Measurements from ENCODE around the gene STK11. TPM values are rescaled to one million over a fixed set of nuclear protein-coding genes. Genes with fewer than 3 reads are reported as not detected.
A peak's percentile ranks its signal among the peaks of the same experiment; 100 is the strongest.
"Not testable (repeated sequence)": the region's sequence is repeated elsewhere in the genome, so short reads cannot be mapped to it uniquely, and the experiment has no call there.

STK11 gene
- total RNA-seq, 5 donors from 2014 or later (not counting 1 experiment from before 2014, with no cell fraction given): 70.2 to 115 (median 99.5) TPM

DNA sequence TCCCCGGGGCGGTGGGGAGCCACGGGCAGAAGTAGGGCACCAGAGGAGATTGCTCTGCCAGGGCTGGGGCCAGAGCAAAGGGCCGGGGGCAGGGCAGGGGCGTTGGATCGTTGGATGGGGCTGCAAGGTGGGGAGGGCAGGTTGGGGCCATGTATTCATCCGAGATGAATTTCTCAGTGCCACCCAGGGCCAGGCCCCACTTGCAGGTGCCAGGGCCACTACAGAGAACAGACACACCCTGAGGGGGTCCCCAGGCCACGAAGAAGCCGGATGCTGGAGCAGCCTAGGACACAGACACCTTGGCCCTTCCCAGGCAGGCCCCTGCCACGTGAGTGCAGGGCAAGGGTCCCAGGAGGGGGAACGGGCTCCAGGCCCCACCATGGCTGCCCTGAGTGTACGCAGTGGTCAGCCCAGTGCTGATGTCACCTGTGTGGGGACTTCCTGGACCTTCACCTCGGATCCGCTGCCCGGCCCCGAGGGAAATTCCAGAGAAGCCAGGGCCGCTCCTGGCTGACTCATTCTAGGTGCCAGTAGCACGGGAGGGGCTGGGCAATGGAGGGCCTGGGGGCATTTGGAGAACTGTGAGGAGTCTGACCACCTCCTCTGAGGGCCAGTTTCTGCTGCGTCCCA lies 21.9 kb upstream of the STK11 start:
- H3K27ac Mint-ChIP-seq: no peak overlapping the region
- no peaks in the 10 kb centered on the region for H3K36me3 Mint-ChIP-seq
- H3K4me3 ChIP-seq (ENCODE audit: control insufficient read depth in 1 of 2, extremely low read depth in 1 of 2, low read length in 1 of 2): no peak overlapping the region
- ChIA-PET CTCF (no interaction called here), POLR2A (no interaction called here)
- H3K9me3 ChIP-seq: no peaks in the 10 kb centered on the region
- WGBS (ENCODE audit: insufficient coverage): 74% methylated on average over 19 of the region's 19 CpGs
- no peaks in the 10 kb centered on the region for H3K9me3 Mint-ChIP-seq
- H3K27me3 Mint-ChIP-seq: peaks cover 0 to 8% of the 10 kb centered on the region in 2 donors
- H3K4me1 Mint-ChIP-seq: peaks cover 5 to 24% (median 12%) of the 10 kb centered on the region in 3 donors
- peaks cover 0 to 9% of the 10 kb centered on the region in 2 experiments for H3K4me1 ChIP-seq (ENCODE audit: control insufficient read depth in 1 of 2, extremely low read depth in 1 of 2, insufficient read depth in 2 of 2, low read length in 2 of 2)
- no peak for ATAC-seq (replicated peaks in 1 of 4)
- DNase-seq: no peak
- H3K36me3 ChIP-seq (ENCODE audit: control insufficient read depth in 2 of 2, extremely low read depth in 1 of 2, insufficient read depth in 1 of 2, low read length in 1 of 2): no peaks in the 10 kb centered on the region
- no peak overlapping the region for H3K4me3 Mint-ChIP-seq
- peaks cover 0 to 26% of the 10 kb centered on the region in 2 experiments for H3K27me3 ChIP-seq (replicated peaks in 1 of 2; ENCODE audit: control insufficient read depth in 2 of 2, extremely low read depth in 1 of 2, insufficient read depth in 2 of 2, low read length in 1 of 2)
- H3K27ac ChIP-seq (ENCODE audit: low read length): no peak overlapping the region

- Mint-ChIP-seq H3K36me3 (no peaks in the 10 kb centered on the region), H3K27ac (peak overlapping the region; percentile 90 to 92), H3K27me3 (no peaks in the 10 kb centered on the region), H3K9me3 (no peaks in the 10 kb centered on the region), H3K4me1 (peaks cover 19 to 25% (median 25%) of the 10 kb centered on the region in 3 donors), H3K4me3 (peak overlapping the region in 1 of 3 donors; percentile 25)
- ATAC-seq (replicated peaks in 1 of 4) (peak; percentile 34 to 82 (median 64)), DNase-seq (peak in 8 of 35 experiments; percentile 20 to 60 (median 46))
- ChIA-PET CTCF (no interaction called here), POLR2A (no interaction called here)
- WGBS (ENCODE audit: insufficient coverage): 50% methylated on average over 7 of the region's 9 CpGs
- peak overlapping the region; percentile 34 for H3K27ac ChIP-seq (ENCODE audit: low read length)
- H3K9me3 ChIP-seq: no peaks in the 10 kb centered on the region
- no peak overlapping the region for H3K4me3 ChIP-seq (ENCODE audit: control insufficient read depth in 1 of 2, extremely low read depth in 1 of 2, low read length in 1 of 2)
- H3K27me3 ChIP-seq (replicated peaks in 1 of 2; ENCODE audit: control insufficient read depth in 2 of 2, extremely low read depth in 1 of 2, insufficient read depth in 2 of 2, low read length in 1 of 2): no peaks in the 10 kb centered on the region
- H3K4me1 ChIP-seq (ENCODE audit: control insufficient read depth in 1 of 2, extremely low read depth in 1 of 2, insufficient read depth in 2 of 2, low read length in 2 of 2): peaks cover 11 to 44% of the 10 kb centered on the region in 2 experiments
- no peaks in the 10 kb centered on the region for H3K36me3 ChIP-seq (ENCODE audit: control insufficient read depth in 2 of 2, extremely low read depth in 1 of 2, insufficient read depth in 1 of 2, low read length in 1 of 2)
Observed at GRCh38 chr19:1189419-1189818, 16.2 kb upstream of the STK11 start.

GRCh38 chr19:1199531-1199930 lies 6.0 kb upstream of the STK11 start:
- no peaks in the 10 kb centered on the region for H3K27me3 Mint-ChIP-seq
- 95% methylated on average over 10 of the region's 10 CpGs for WGBS (ENCODE audit: insufficient coverage)
- CTCF ChIA-PET: interaction anchor here in 1 of 2 donors (0.7 kb wide), 1 partner anchor 88 kb away, joined by 3 read pairs; no protein-coding TSS in a partner anchor

GRCh38 chr19:1200614-1201013 lies 5.0 kb upstream of the STK11 start:
- H3K27ac Mint-ChIP-seq; H3K9me3 ChIP-seq; H3K36me3 ChIP-seq (ENCODE audit: control insufficient read depth in 2 of 2, extremely low read depth in 1 of 2, insufficient read depth in 1 of 2, low read length in 1 of 2); DNase-seq; H3K27me3 Mint-ChIP-seq; H3K9me3 Mint-ChIP-seq; H3K27me3 ChIP-seq (replicated peaks in 1 of 2; ENCODE audit: control insufficient read depth in 2 of 2, extremely low read depth in 1 of 2, insufficient read depth in 2 of 2, low read length in 1 of 2); H3K4me3 Mint-ChIP-seq; POLR2A ChIA-PET; H3K27ac ChIP-seq (ENCODE audit: low read length); H3K4me3 ChIP-seq (ENCODE audit: control insufficient read depth in 1 of 2, extremely low read depth in 1 of 2, low read length in 1 of 2); ATAC-seq (replicated peaks in 1 of 4); H3K36me3 Mint-ChIP-seq; CTCF ChIA-PET: not testable (repeated sequence)
- peaks cover 11 to 24% of the 10 kb centered on the region in 2 experiments for H3K4me1 ChIP-seq (ENCODE audit: control insufficient read depth in 1 of 2, extremely low read depth in 1 of 2, insufficient read depth in 2 of 2, low read length in 2 of 2)
- no CpG with 5 or more reads among the region's 4 CpGs for WGBS (ENCODE audit: insufficient coverage)
- peaks cover 10 to 16% (median 16%) of the 10 kb centered on the region in 3 donors for H3K4me1 Mint-ChIP-seq

More at GRCh38 chr19:1199531-1199930, 6.0 kb upstream of the STK11 start:
- Histone ChIP-seq H3K36me3 (ENCODE audit: control insufficient read depth in 2 of 2, extremely low read depth in 1 of 2, insufficient read depth in 1 of 2, low read length in 1 of 2) (no peaks in the 10 kb centered on the region), H3K4me1 (ENCODE audit: control insufficient read depth in 1 of 2, extremely low read depth in 1 of 2, insufficient read depth in 2 of 2, low read length in 2 of 2) (peaks cover 6 to 19% of the 10 kb centered on the region in 2 experiments), H3K9me3 (no peaks in the 10 kb centered on the region), H3K4me3 (ENCODE audit: control insufficient read depth in 1 of 2, extremely low read depth in 1 of 2, low read length in 1 of 2) (no peak overlapping the region), H3K27ac (ENCODE audit: low read length) (no peak overlapping the region), H3K27me3 (replicated peaks in 1 of 2; ENCODE audit: control insufficient read depth in 2 of 2, extremely low read depth in 1 of 2, insufficient read depth in 2 of 2, low read length in 1 of 2) (no peaks in the 10 kb centered on the region)
- no peaks in the 10 kb centered on the region for H3K9me3 Mint-ChIP-seq
- H3K36me3 Mint-ChIP-seq: no peaks in the 10 kb centered on the region
- H3K4me3 Mint-ChIP-seq: no peak overlapping the region
- no peak for DNase-seq
- no peak for ATAC-seq (replicated peaks in 1 of 4)
- H3K4me1 Mint-ChIP-seq: peaks cover 10 to 15% (median 14%) of the 10 kb centered on the region in 3 donors
- POLR2A ChIA-PET: interaction anchor here in 1 of 2 donors (0.5 kb wide), 1 partner anchor 121 kb away, joined by 5 read pairs; no protein-coding TSS in a partner anchor
- no peak overlapping the region for H3K27ac Mint-ChIP-seq

DNA sequence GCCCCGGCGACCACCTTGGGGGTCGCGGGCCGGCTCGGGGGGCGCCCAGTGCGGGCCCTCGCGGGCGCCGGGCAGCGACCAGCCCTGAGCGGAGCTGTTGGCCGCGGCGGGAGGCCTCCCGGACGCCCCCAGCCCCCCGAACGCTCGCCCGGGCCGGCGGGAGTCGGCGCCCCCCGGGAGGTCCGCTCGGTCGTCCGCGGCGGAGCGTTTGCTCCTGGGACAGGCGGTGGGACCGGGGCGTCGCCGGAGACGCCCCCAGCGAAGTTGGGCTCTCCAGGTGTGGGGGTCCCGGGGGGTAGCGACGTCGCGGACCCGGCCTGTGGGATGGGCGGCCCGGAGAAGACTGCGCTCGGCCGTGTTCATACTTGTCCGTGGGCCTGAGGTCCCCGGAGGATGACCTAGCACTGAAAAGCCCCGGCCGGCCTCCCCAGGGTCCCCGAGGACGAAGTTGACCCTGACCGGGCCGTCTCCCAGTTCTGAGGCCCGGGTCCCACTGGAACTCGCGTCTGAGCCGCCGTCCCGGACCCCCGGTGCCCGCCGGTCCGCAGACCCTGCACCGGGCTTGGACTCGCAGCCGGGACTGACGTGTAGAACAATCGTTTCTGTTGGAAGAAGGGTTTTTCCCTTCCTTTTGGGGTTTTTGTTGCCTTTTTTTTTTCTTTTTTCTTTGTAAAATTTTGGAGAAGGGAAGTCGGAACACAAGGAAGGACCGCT lies 729 bp downstream of the STK11 start:
- H3K27me3 Mint-ChIP-seq: no peaks in the 10 kb centered on the region
- peak overlapping the region; percentile 92 to 94 for H3K27ac Mint-ChIP-seq
- peaks cover 14 to 70% of the 10 kb centered on the region in 2 experiments for H3K4me1 ChIP-seq (ENCODE audit: control insufficient read depth in 1 of 2, extremely low read depth in 1 of 2, insufficient read depth in 2 of 2, low read length in 2 of 2)
- DNase-seq (peak in 2 of 35 experiments; percentile 11 to 39), ATAC-seq (replicated peaks in 1 of 4) (no peak)
- peaks cover 2% of the 10 kb centered on the region for H3K36me3 Mint-ChIP-seq
- POLR2A ChIA-PET: no interaction called here
- peak overlapping the region; percentile 82 to 98 for H3K4me3 ChIP-seq (ENCODE audit: control insufficient read depth in 1 of 2, extremely low read depth in 1 of 2, low read length in 1 of 2)
- CTCF ChIA-PET: no interaction called here
- H3K4me1 Mint-ChIP-seq: peaks cover 38 to 45% (median 39%) of the 10 kb centered on the region in 3 donors
- under 1% methylated on average over 77 of the region's 78 CpGs for WGBS (ENCODE audit: insufficient coverage)
- no peaks in the 10 kb centered on the region for H3K9me3 Mint-ChIP-seq
- H3K4me3 Mint-ChIP-seq: peak overlapping the region; percentile 93 to 98 (median 94)
- H3K9me3 ChIP-seq: no peaks in the 10 kb centered on the region
- H3K27ac ChIP-seq (ENCODE audit: low read length): peak overlapping the region; percentile 60
- peaks cover 0 to 2% of the 10 kb centered on the region in 2 experiments for H3K27me3 ChIP-seq (replicated peaks in 1 of 2; ENCODE audit: control insufficient read depth in 2 of 2, extremely low read depth in 1 of 2, insufficient read depth in 2 of 2, low read length in 1 of 2)
- peaks cover 0 to 7% of the 10 kb centered on the region in 2 donors for H3K36me3 ChIP-seq (ENCODE audit: control insufficient read depth in 2 of 2, extremely low read depth in 1 of 2, insufficient read depth in 1 of 2, low read length in 1 of 2)

- H3K4me3 Mint-ChIP-seq: peak overlapping the region; percentile 93 to 98 (median 94)
- H3K27ac Mint-ChIP-seq: peak overlapping the region; percentile 92 to 94
- ATAC-seq (replicated peaks in 1 of 4): no peak
- H3K4me3 ChIP-seq (ENCODE audit: control insufficient read depth in 1 of 2, extremely low read depth in 1 of 2, low read length in 1 of 2): peak overlapping the region; percentile 82 to 98
- WGBS (ENCODE audit: insufficient coverage): under 1% methylated on average over 26 of the region's 38 CpGs
- DNase-seq: peak in 13 of 35 experiments; percentile 14 to 56 (median 27)
- H3K36me3 Mint-ChIP-seq: peaks cover 2% of the 10 kb centered on the region
- CTCF ChIA-PET: no interaction called here
- peaks cover 0 to 2% of the 10 kb centered on the region in 2 experiments for H3K27me3 ChIP-seq (replicated peaks in 1 of 2; ENCODE audit: control insufficient read depth in 2 of 2, extremely low read depth in 1 of 2, insufficient read depth in 2 of 2, low read length in 1 of 2)
- H3K9me3 Mint-ChIP-seq: no peaks in the 10 kb centered on the region
- H3K27ac ChIP-seq (ENCODE audit: low read length): peak overlapping the region; percentile 60
- H3K4me1 ChIP-seq (ENCODE audit: control insufficient read depth in 1 of 2, extremely low read depth in 1 of 2, insufficient read depth in 2 of 2, low read length in 2 of 2): peaks cover 18 to 77% of the 10 kb centered on the region in 2 experiments
- H3K36me3 ChIP-seq (ENCODE audit: control insufficient read depth in 2 of 2, extremely low read depth in 1 of 2, insufficient read depth in 1 of 2, low read length in 1 of 2): peaks cover 0 to 9% of the 10 kb centered on the region in 2 donors
- H3K9me3 ChIP-seq: no peaks in the 10 kb centered on the region
- H3K27me3 Mint-ChIP-seq: no peaks in the 10 kb centered on the region
- POLR2A ChIA-PET: no interaction called here
- peaks cover 42 to 49% (median 44%) of the 10 kb centered on the region in 3 donors for H3K4me1 Mint-ChIP-seq
Observed at GRCh38 chr19:1206864-1207450, 1.4 kb downstream of the STK11 start.

Data from T-cell (primary cell).